CD4-positive, alpha-beta memory T cell (primary cell): Measurements from ENCODE around the gene CEND1. TPM values are rescaled to one million over a fixed set of nuclear protein-coding genes. Genes with fewer than 3 reads are reported as not detected.
A peak's percentile ranks its signal among the peaks of the same experiment; 100 is the strongest.

Source experiments
- CTCF ChIA-PET: fragments of 350-600 bp; sonication (Branson Sonifier 250); formaldehyde crosslinking; loops from one replicate; lab custom pipeline; 2021; ENCODE audit warnings: inconsistent platforms; ENCODE audit not compliant: partially characterized antibody; lab: Charles Lee
- POLR2A ChIA-PET: fragments of 350-600 bp; sonication (Branson Sonifier 250); formaldehyde crosslinking; loops from one replicate; lab custom pipeline; 2021; ENCODE audit not compliant: partially characterized antibody; lab: Charles Lee
- DNase-seq, 5 donors: peaks; one replicate each; pipeline versions ENCODE4 v3.0.0 to v3.0.0-alpha.2; 2020 to 2022; ENCODE audit warnings: mixed read lengths in 1 of 5
- H3K27ac ChIP-seq: one replicate; pipeline ENCODE4 v1.7.0; 2013; ENCODE audit warnings: low read depth, low read length
- H3K27me3 ChIP-seq: 2 replicates; pipeline ENCODE4 v1.7.0; 2013; ENCODE audit warnings: mild to moderate bottlenecking, low read length, moderate library complexity; ENCODE audit not compliant: insufficient read depth
- H3K36me3 ChIP-seq: 2 replicates; pipeline ENCODE4 v1.7.0; 2013; ENCODE audit warnings: mild to moderate bottlenecking, low read length, moderate library complexity; ENCODE audit not compliant: insufficient read depth
- H3K4me1 ChIP-seq: 2 replicates; pipeline ENCODE4 v1.7.0; 2013; ENCODE audit warnings: mild to moderate bottlenecking, low read length, moderate library complexity; ENCODE audit not compliant: insufficient read depth
- H3K4me3 ChIP-seq, 2 donors: one replicate each; pipeline ENCODE4 v1.7.0; 2013; ENCODE audit warnings: low read length in 2 of 2, mild to moderate bottlenecking in 1 of 2
- H3K9me3 ChIP-seq, 2 donors: one replicate each; pipeline ENCODE4 v1.7.0; 2013; ENCODE audit warnings: low read length in 2 of 2, control low read depth in 1 of 2; ENCODE audit not compliant: control insufficient read depth in 1 of 2
- H3K27ac Mint-ChIP-seq, 7 donors: one replicate each; pipeline ENCODE4 v1.8.0; 2020 to 2021; ENCODE audit warnings: mixed read lengths in 7 of 7, mild to moderate bottlenecking in 6 of 7, inconsistent platforms in 3 of 7, moderate library complexity in 3 of 7
- H3K27me3 Mint-ChIP-seq, 2 donors: one replicate each; pipeline ENCODE4 v1.8.0; 2020 to 2021; ENCODE audit warnings: mixed read lengths in 2 of 2
- H3K36me3 Mint-ChIP-seq, 2 donors: one replicate each; pipeline ENCODE4 v1.8.0; 2020 to 2021; ENCODE audit warnings: mixed read lengths in 2 of 2, inconsistent platforms in 1 of 2, mild to moderate bottlenecking in 1 of 2
- H3K4me1 Mint-ChIP-seq, 4 donors: one replicate each; pipeline ENCODE4 v1.8.0; 2020 to 2021; ENCODE audit warnings: mixed read lengths in 4 of 4, mild to moderate bottlenecking in 1 of 4
- H3K4me3 Mint-ChIP-seq, 8 donors: one replicate each; pipeline ENCODE4 v1.8.0; 2020 to 2021; ENCODE audit warnings: mixed read lengths in 8 of 8, mild to moderate bottlenecking in 7 of 8, moderate library complexity in 6 of 8, inconsistent platforms in 3 of 8
- H3K9me3 Mint-ChIP-seq, 8 donors: one replicate each; pipeline ENCODE4 v1.8.0; 2020 to 2021; ENCODE audit warnings: mixed read lengths in 8 of 8, mild to moderate bottlenecking in 5 of 8, inconsistent platforms in 3 of 8, moderate library complexity in 1 of 8
- intact Hi-C: fragments of 100-400 bp; cut with micrococcal nuclease; formaldehyde crosslinking; loops from one replicate; pipeline ENCODE4 v1.15.1; 2023
- polyA plus RNA-seq, 2 donors: library from polyadenylated mRNA; unstranded; fragments of 300-500 nt; fragmentation: Illumina TruSeq; gene quantifications; one replicate each; pipeline ENCODE4 v1.2.3, GENCODE V29; 2021
- total RNA-seq, 2 experiments: library from RNA; stranded (reverse); gene quantifications; one replicate each; pipeline ENCODE4 v1.2.3, GENCODE V29; 2021

Gene CEND1
- total and polyA plus RNA-seq, 4 experiments from 2014 or later, result 0.19 TPM; not detected in 3

DNA sequence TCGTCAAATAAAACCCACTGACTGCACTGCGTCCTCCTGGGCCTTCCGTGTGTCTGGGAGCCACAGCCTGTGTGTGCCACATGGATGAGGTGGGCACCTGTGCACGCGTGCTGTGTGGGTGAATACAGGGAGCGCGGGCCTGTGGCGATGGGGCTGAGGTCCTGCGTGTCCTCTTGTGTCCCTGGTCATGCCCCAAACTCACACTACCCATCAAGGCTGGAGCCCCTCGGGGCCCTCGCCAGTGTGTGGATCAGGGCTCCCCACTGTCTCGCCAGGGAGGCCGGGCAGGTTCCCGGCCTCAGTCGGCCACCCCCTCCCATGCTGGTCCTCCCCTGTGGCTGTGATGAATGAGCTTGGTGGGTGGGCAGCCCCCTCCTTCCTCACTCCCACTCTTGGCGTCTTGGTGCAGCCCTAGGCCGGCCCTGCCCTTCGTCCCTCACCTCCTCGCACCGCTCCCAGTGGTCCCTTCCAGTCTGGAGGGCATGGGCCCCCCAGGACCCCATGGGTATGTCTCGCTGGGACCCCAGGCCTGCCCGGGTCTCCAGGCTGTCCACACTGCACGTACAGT lies 42.2 kb upstream of the CEND1 start:
- H3K4me1 ChIP-seq, result peaks cover 55% of the 10 kb centered on the region
- intact Hi-C loops, result loop anchor here (2.0 kb wide), 1 partner anchor 13 kb away; the partner anchor contains the start of gene PNPLA2

DNA sequence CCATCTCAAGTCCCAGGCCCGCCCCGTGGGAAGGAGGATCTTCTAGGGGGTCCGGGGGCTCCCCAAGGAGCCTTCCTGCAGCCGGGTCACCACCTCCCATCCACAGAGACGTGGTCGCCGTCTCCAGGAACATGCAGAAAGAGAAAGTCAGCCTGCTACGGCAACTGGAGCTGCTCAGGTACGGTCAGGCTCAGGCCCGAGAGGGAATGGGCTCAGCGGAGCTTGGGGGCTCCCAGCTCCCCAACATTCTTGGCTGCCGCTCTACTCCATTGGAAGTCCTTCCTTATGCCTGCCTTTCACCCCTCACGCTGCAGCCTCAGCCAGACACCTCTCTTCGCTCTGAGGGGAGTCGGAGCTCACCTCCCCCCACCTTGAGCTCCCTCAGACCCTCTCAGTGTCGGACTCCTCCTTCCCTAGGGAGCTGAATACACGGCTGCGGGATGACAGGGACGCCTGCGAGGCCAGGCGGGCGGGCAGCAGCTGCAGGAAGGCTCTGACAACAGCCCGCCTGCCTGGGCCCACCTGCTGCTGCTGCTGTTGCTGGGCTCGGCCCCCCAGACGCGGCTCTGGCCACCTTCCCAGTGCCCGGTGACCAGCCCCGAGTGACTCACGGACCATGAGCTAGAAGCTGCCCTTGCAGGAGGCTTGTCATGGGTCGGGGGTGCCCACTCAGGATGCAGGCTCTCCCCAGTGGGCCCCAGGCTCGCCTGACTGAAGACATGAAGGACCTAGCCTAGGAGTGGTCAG lies 41.4 kb upstream of the CEND1 start:
- Histone ChIP-seq H3K9me3 (no peaks in the 10 kb centered on the region), H3K4me1 (peaks cover 61% of the 10 kb centered on the region), H3K27me3 (peaks cover 3% of the 10 kb centered on the region), H3K4me3 (peak overlapping the region in 1 of 2 donors; percentile 35), H3K27ac (no peak overlapping the region), H3K36me3 (no peaks in the 10 kb centered on the region)
- intact Hi-C loops, result no loop called here
- CTCF ChIA-PET, result interaction anchor here (1.5 kb wide), 1 partner anchor 17 kb away, joined by 3 read pairs; no protein-coding TSS in a partner anchor
- Mint-ChIP-seq H3K36me3 (no peaks in the 10 kb centered on the region), H3K4me3 (peak overlapping the region in 7 of 8 donors; percentile 21 to 81 (median 44)), H3K27me3 (peaks cover 9 to 19% of the 10 kb centered on the region in 2 donors), H3K9me3 (no peaks in the 10 kb centered on the region), H3K27ac (peak overlapping the region in 2 of 7 donors; percentile 19 to 63), H3K4me1 (peaks cover 5 to 45% (median 24%) of the 10 kb centered on the region in 4 donors)
- DNase-seq, result no peak
- POLR2A ChIA-PET, result interaction anchor here (1.0 to 7.2 kb wide), 5 partner anchors 11 to 26 kb away, joined by 3 to 101 read pairs (median 12); partner anchors contain the start of genes PIDD1, PNPLA2, POLR2L and RPLP2

More for the DNA sequence above, 42.2 kb upstream of the CEND1 start:
- Histone ChIP-seq H3K36me3 (no peaks in the 10 kb centered on the region), H3K27me3 (peaks cover 3% of the 10 kb centered on the region), H3K4me3 (no peak overlapping the region), H3K27ac (no peak overlapping the region), H3K9me3 (no peaks in the 10 kb centered on the region)
- H3K4me3 Mint-ChIP-seq, result peak overlapping the region in 7 of 8 donors; percentile 17 to 81 (median 43)
- no peaks in the 10 kb centered on the region for H3K9me3 Mint-ChIP-seq
- no peak for DNase-seq
- peaks cover 3 to 45% (median 20%) of the 10 kb centered on the region in 4 donors for H3K4me1 Mint-ChIP-seq
- ChIA-PET POLR2A (interaction anchor here (1.5 to 7.2 kb wide), 4 partner anchors 11 to 27 kb away, joined by 3 to 101 read pairs (median 40); partner anchors contain the start of genes PIDD1, PNPLA2, POLR2L and RPLP2), CTCF (interaction anchor here (1.5 kb wide), 1 partner anchor 16 kb away, joined by 3 read pairs; no protein-coding TSS in a partner anchor)
- H3K36me3 Mint-ChIP-seq, result no peaks in the 10 kb centered on the region
- peaks cover 7 to 14% of the 10 kb centered on the region in 2 donors for H3K27me3 Mint-ChIP-seq
- peak overlapping the region in 2 of 7 donors; percentile 19 to 63 for H3K27ac Mint-ChIP-seq

DNA sequence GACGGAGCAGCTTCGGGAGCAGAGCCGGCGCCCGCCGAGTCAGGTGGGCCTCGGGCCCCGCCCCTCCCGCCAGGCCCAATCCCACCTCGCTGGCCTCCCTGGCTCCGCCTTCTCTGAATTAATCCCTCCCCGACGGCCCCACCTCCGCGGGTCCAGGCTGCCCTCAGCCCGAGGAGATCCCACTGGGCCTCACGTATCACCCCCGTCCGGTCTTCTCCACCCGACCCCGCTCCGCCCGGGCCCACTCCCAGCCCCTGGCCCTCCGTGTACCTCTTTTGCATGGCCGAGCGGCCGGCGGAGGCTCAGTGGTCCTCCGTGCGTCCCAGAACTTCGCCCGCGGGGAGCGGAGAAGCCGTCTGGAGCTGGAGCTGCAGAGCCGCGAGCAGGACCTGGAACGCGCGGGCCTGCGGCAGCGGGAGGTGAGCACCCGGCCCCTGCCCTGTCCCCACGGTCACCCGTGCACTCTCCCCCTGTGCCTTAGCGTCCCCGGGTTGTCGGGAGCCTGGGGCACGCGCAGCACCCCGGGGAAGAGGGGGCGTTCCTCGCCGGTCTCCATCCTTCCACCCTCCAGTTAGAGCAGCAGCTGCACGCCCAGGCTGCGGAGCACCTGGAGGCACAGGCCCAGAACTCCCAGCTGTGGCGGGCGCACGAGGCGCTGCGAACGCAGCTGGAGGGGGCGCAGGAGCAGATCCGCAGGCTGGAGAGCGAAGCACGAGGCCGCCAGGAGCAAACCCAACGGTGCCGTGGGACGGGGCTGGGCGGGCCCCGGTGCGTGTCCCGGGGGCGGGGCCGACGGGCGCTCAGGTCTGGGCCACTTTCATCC lies 40.6 kb upstream of the CEND1 start:
- Mint-ChIP-seq H3K4me1 (peaks cover 5 to 45% (median 24%) of the 10 kb centered on the region in 4 donors), H3K4me3 (peak overlapping the region in 7 of 8 donors; percentile 25 to 66 (median 57)), H3K27ac (no peak overlapping the region), H3K36me3 (no peaks in the 10 kb centered on the region), H3K27me3 (peaks cover 9 to 19% of the 10 kb centered on the region in 2 donors), H3K9me3 (no peaks in the 10 kb centered on the region)
- no peak overlapping the region for H3K27ac ChIP-seq
- peak in 4 of 5 donors; percentile 26 to 61 (median 38) for DNase-seq
- H3K9me3 ChIP-seq, result no peaks in the 10 kb centered on the region
- peaks cover 3% of the 10 kb centered on the region for H3K27me3 ChIP-seq
- H3K4me3 ChIP-seq, result peak overlapping the region in 1 of 2 donors; percentile 35
- H3K36me3 ChIP-seq, result no peaks in the 10 kb centered on the region
- H3K4me1 ChIP-seq, result peaks cover 63% of the 10 kb centered on the region
- intact Hi-C loops, result no loop called here
- POLR2A ChIA-PET, result interaction anchor here (1.0 to 7.2 kb wide), 5 partner anchors 10 to 25 kb away, joined by 3 to 101 read pairs (median 12); partner anchors contain the start of genes PIDD1, PNPLA2, POLR2L and RPLP2
- CTCF ChIA-PET, result no interaction called here

DNA sequence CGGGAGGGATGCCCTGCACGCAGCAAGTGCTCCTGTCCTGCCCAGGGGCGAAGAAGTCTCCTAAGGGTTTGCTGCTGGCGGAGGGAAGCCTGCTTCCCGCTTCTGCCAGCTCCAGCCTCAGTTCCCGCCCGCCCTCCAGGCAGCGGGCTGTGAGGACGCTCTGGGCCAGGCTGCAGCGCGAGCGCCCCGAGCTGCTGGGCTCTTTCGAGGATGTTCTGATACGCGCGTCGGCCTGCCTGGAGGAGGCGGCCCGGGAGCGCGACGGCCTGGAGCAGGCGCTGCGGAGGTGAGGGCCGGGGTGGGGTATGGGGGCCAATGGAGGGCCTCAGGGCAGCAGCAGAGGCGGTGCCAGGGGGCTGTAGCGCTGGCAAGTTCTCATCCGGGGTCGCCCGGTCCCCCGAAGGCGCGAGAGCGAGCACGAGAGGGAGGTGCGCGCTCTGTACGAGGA lies 40.0 kb upstream of the CEND1 start:
- Histone ChIP-seq H3K4me1 (peaks cover 63% of the 10 kb centered on the region), H3K27me3 (peaks cover 3% of the 10 kb centered on the region), H3K9me3 (no peaks in the 10 kb centered on the region), H3K36me3 (peaks cover 2% of the 10 kb centered on the region), H3K4me3 (no peak overlapping the region), H3K27ac (no peak overlapping the region)
- Mint-ChIP-seq H3K36me3 (peaks cover 5 to 6% of the 10 kb centered on the region in 2 donors), H3K9me3 (no peaks in the 10 kb centered on the region), H3K27ac (no peak overlapping the region), H3K4me1 (peaks cover 5 to 45% (median 24%) of the 10 kb centered on the region in 4 donors), H3K27me3 (peaks cover 9 to 19% of the 10 kb centered on the region in 2 donors), H3K4me3 (peak overlapping the region in 7 of 8 donors; percentile 21 to 57 (median 46))
- intact Hi-C loops, result no loop called here
- DNase-seq, result no peak
- CTCF ChIA-PET, result no interaction called here
- POLR2A ChIA-PET, result interaction anchor here (0.8 to 7.2 kb wide), 5 partner anchors 8 to 21 kb away, joined by 3 to 101 read pairs (median 12); partner anchors contain the start of genes PNPLA2, POLR2L, RPLP2 and TSPAN4

DNA sequence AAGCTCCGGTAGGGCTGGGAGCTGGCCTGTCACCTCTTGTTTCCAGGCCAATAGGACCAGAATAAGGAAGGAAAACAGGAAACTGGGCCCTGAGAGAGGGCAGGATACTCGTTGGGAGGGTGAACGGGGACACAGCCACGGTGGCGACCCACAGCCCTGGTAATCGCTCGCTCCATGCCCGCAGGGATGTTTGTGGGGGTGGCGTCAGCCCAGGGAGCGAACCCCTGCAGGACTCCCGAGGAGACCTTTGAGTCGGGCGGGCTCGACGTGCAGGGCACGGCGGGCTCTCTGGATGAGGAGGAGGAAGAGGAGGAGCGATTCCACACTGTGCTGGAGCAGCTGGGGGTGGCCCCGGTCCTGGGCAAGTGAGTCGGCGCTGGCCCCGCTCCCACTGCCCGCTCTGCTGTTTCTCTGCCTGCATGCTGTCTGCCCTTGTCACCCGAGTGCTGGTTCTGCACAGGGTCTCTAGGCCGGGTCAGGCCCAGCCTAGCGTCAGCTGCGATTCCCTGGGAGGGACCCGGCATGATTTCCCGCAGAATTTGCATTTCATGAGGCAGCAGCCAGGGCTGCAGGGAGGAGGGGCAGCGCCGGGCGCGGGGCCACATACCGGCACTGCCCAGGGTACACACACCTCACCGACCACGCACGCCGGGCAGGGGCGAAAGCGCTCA lies 39.4 kb upstream of the CEND1 start:
- CTCF ChIA-PET, result no interaction called here
- intact Hi-C loops, result no loop called here
- Histone ChIP-seq H3K27me3 (peaks cover 3% of the 10 kb centered on the region), H3K27ac (no peak overlapping the region), H3K4me3 (no peak overlapping the region), H3K36me3 (peaks cover 5% of the 10 kb centered on the region), H3K4me1 (peaks cover 63% of the 10 kb centered on the region), H3K9me3 (no peaks in the 10 kb centered on the region)
- no peak overlapping the region for H3K27ac Mint-ChIP-seq
- H3K4me3 Mint-ChIP-seq, result peak overlapping the region in 6 of 8 donors; percentile 31 to 64 (median 54)
- H3K27me3 Mint-ChIP-seq, result peaks cover 9 to 19% of the 10 kb centered on the region in 2 donors
- peaks cover 5 to 41% (median 24%) of the 10 kb centered on the region in 4 donors for H3K4me1 Mint-ChIP-seq
- H3K36me3 Mint-ChIP-seq, result peaks cover 7 to 8% of the 10 kb centered on the region in 2 donors
- DNase-seq, result no peak
- POLR2A ChIA-PET, result interaction anchor here (0.8 to 7.2 kb wide), 5 partner anchors 9 to 20 kb away, joined by 3 to 101 read pairs (median 7); partner anchors contain the start of genes PNPLA2, POLR2L, RPLP2 and TSPAN4
- H3K9me3 Mint-ChIP-seq, result no peaks in the 10 kb centered on the region
